ENCODE data around the gene NCL.

DNA sequence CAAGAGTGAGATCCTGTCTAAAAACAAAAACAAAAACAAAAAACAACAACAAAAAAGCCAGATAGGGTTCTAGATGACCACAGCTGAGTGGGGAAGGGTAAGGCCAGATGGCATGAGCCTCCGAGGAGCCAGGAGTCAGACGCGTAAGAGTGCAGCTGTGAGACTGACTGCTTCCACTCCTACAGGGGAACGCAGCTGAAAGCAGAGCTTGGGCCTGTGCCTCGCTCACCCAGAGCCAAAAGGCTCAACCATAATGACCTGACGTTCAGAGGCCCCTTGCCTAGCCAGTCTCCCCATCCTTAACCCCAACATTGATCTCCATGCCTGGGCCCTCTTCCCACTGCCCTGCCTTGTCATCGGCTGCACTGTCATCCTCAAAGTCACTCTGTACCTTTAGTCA is 26.5 kb upstream of the NCL start:
- TF ChIP-seq, protein P1, sequence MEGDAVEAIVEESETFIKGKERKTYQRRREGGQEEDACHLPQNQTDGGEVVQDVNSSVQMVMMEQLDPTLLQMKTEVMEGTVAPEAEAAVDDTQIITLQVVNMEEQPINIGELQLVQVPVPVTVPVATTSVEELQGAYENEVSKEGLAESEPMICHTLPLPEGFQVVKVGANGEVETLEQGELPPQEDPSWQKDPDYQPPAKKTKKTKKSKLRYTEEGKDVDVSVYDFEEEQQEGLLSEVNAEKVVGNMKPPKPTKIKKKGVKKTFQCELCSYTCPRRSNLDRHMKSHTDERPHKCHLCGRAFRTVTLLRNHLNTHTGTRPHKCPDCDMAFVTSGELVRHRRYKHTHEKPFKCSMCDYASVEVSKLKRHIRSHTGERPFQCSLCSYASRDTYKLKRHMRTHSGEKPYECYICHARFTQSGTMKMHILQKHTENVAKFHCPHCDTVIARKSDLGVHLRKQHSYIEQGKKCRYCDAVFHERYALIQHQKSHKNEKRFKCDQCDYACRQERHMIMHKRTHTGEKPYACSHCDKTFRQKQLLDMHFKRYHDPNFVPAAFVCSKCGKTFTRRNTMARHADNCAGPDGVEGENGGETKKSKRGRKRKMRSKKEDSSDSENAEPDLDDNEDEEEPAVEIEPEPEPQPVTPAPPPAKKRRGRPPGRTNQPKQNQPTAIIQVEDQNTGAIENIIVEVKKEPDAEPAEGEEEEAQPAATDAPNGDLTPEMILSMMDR (IDR thresholded peaks at IDR 0.05) = no peak
- TF ChIP-seq POLR2AphosphoS5 (IDR thresholded peaks at IDR 0.05) = no peak
